HCT116 (cell line): Measurements from ENCODE around the gene THADA. TPM values are rescaled to one million over a fixed set of nuclear protein-coding genes. Genes with fewer than 3 reads are reported as not detected.

Experiments used
- ATAC-seq: fragments of 200-7000 bp; cut with Tn5 transposase; 2 replicates; pipeline ENCODE4 v1.9.1; 2020; ENCODE audit warnings: mild to moderate bottlenecking, moderate library complexity
- BruUV-seq: library from RNA; stranded (reverse); fragments of 400-500 nt; replicated peaks from 2 replicates; lab custom pipeline; 2021; lab: Mats Ljungman, UMichigan
- CTCF ChIA-PET: fragments of 300-600 bp; sonication (Branson Sonifier 250); formaldehyde crosslinking; loops from one replicate; lab custom pipeline; 2021; ENCODE audit warnings: antibody characterized with exemption; lab: Charles Lee
- POLR2A ChIA-PET: fragments of 300-600, 350-600 bp; sonication (Branson Sonifier 250); formaldehyde crosslinking; loops from one replicate; lab custom pipeline; 2021; ENCODE audit warnings: antibody characterized with exemption; lab: Charles Lee
- RAD21 ChIA-PET, 2 experiments: fragments of 300-600 bp; sonication (Branson Sonifier 250); formaldehyde crosslinking; loops; one replicate each; lab custom pipeline; 2023; ENCODE audit warnings: low total read pairs in 2 of 2; ENCODE audit not compliant: uncharacterized antibody in 2 of 2, unreplicated experiment in 2 of 2, low non-redundant PET in 1 of 2; lab: Charles Lee
- DNase-seq: peaks from one replicate; pipeline ENCODE4 v3.0.0-alpha.2; 2010; ENCODE audit warnings: low read depth, low spot score
- H2AFZ ChIP-seq: fragments of 200-600 bp; shearing (Covaris generic), sonication (generic); 2 replicates; pipeline ENCODE4 v1.6.1; 2017; ENCODE audit warnings: low read depth, mixed run types, mixed read lengths, antibody characterized with exemption, low read length; ENCODE audit not compliant: poor library complexity, severe bottlenecking
- H3K27ac ChIP-seq: 2 replicates; pipeline ENCODE4 v1.5.1; 2012; ENCODE audit warnings: low read depth, low read length
- H3K27me3 ChIP-seq: fragments of 200-600 bp; sonication (generic); 2 replicates; pipeline ENCODE4 v1.6.1; 2016; ENCODE audit warnings: mixed run types, low read length, mixed read lengths; ENCODE audit not compliant: insufficient read depth
- H3K36me3 ChIP-seq, 2 experiments: fragments of 200-500 bp in 1 of 2; fragments of 200-600 bp in 1 of 2; sonication (Bioruptor generic) in 1 of 2; sonication (generic) in 1 of 2; 2 replicates each; pipeline versions ENCODE4 v1.5.1 to v1.6.1; 2014 to 2016; ENCODE audit warnings: low read length in 2 of 2, inconsistent platforms in 1 of 2, mixed read lengths in 1 of 2, mixed run types in 1 of 2; ENCODE audit not compliant: insufficient read depth in 2 of 2, control insufficient read depth in 1 of 2
- H3K4me1 ChIP-seq, 2 experiments: fragments of 200-600 bp in 1 of 2; sonication (generic) in 1 of 2; 2 replicates each; pipeline versions ENCODE4 v1.5.1 to v1.6.1; 2012 to 2017; ENCODE audit warnings: low read length in 2 of 2, inconsistent platforms in 1 of 2, mild to moderate bottlenecking in 1 of 2, mixed read lengths in 1 of 2, mixed run types in 1 of 2, moderate library complexity in 1 of 2; ENCODE audit not compliant: insufficient read depth in 2 of 2, control insufficient read depth in 1 of 2
- H3K4me2 ChIP-seq: fragments of 200-600 bp; sonication (generic); 2 replicates; pipeline ENCODE4 v1.6.1; 2017; ENCODE audit warnings: mixed run types, low read length, mixed read lengths
- H3K4me3 ChIP-seq, 2 experiments: fragments of 200-600 bp in 1 of 2; sonication (generic) in 1 of 2; replicated peaks in 1 of 2; 2 replicates each; pipeline ENCODE4 v1.5.1; 2011 to 2016; ENCODE audit warnings: low read length in 2 of 2, control low read depth in 1 of 2, low read depth in 1 of 2, mild to moderate bottlenecking in 1 of 2, mixed read lengths in 1 of 2, mixed run types in 1 of 2
- H3K79me2 ChIP-seq: fragments of 200-600 bp; sonication (generic); 2 replicates; pipeline ENCODE4 v1.6.1; 2017; ENCODE audit warnings: mild to moderate bottlenecking, mixed run types, low read length, moderate library complexity, mixed read lengths; ENCODE audit not compliant: insufficient read depth
- H3K9ac ChIP-seq: fragments of 200-600 bp; sonication (generic); 2 replicates; pipeline ENCODE4 v1.6.1; 2016; ENCODE audit warnings: low read length, mixed read lengths
- H3K9me2 ChIP-seq: fragments of 200-600 bp; sonication (generic), shearing (Covaris generic); 2 replicates; pipeline ENCODE4 v1.6.1; 2017; ENCODE audit warnings: mixed run types, mild to moderate bottlenecking, moderate library complexity; ENCODE audit not compliant: insufficient read depth
- H3K9me3 ChIP-seq, 2 experiments: fragments of 200-500 bp in 1 of 2; fragments of 200-600 bp in 1 of 2; sonication (Bioruptor generic) in 1 of 2; sonication (generic) in 1 of 2; 2 replicates each; pipeline ENCODE4 v1.6.1; 2014 to 2017; ENCODE audit warnings: low read length in 2 of 2, mixed read lengths in 2 of 2, inconsistent platforms in 1 of 2, low read depth in 1 of 2, mild to moderate bottlenecking in 1 of 2, mixed run types in 1 of 2, moderate library complexity in 1 of 2; ENCODE audit not compliant: control insufficient read depth in 1 of 2, insufficient read depth in 1 of 2
- H4K20me1 ChIP-seq: fragments of 200-600 bp; sonication (generic), shearing (Covaris generic); 2 replicates; pipeline ENCODE4 v1.6.1; 2017; ENCODE audit warnings: mixed run types, mild to moderate bottlenecking, moderate library complexity; ENCODE audit not compliant: insufficient read depth
- ATF3 ChIP-seq: IDR thresholded peaks from 2 replicates; pipeline ENCODE4 v1.6.1; 2012
- FOSL1 ChIP-seq: IDR thresholded peaks from 2 replicates; pipeline ENCODE4 v1.6.1; 2012; ENCODE audit warnings: low read depth
- POLR2AphosphoS5 ChIP-seq: IDR thresholded peaks from 2 replicates; pipeline ENCODE4 v1.6.1; 2011; ENCODE audit warnings: mild to moderate bottlenecking, low read depth, low read length, moderate library complexity
- RAD21 ChIP-seq: IDR thresholded peaks from 2 replicates; pipeline ENCODE4 v1.6.1; 2012; ENCODE audit warnings: low read depth, mild to moderate bottlenecking
- REST ChIP-seq: IDR thresholded peaks from 2 replicates; pipeline ENCODE4 v1.6.1; 2012; ENCODE audit warnings: low read depth
- SP1 ChIP-seq: IDR thresholded peaks from 2 replicates; pipeline ENCODE4 v1.6.1; 2012; ENCODE audit warnings: low read depth
- YY1 ChIP-seq: IDR thresholded peaks from 2 replicates; pipeline ENCODE4 v1.6.1; 2011; ENCODE audit warnings: low read length, low read depth, moderate library complexity, mild to moderate bottlenecking; ENCODE audit not compliant: insufficient replicate concordance; ENCODE audit errors: extremely low read depth
- intact Hi-C: fragments of 100-400 bp; cut with micrococcal nuclease; formaldehyde crosslinking; loops from 2 replicates; pipeline ENCODE4 v1.10.0; 2022
- total RNA-seq: library from RNA; stranded (reverse); gene quantifications from one replicate; pipeline ENCODE4 v1.2.1, GENCODE V29; 2021; ENCODE audit not compliant: unreplicated experiment
- TF ChIP-seq, protein P1 (sequence below): IDR thresholded peaks from 2 replicates; pipeline ENCODE4 v1.6.1; 2012

THADA gene
- total RNA-seq, 1 experiment from 2014 or later, result 30.7 TPM

GRCh38 chr2:43341959-43342757 lies 253.7 kb downstream of the THADA start (continued):
- TF ChIP-seq RAD21 (no peak), POLR2AphosphoS5 (no peak), YY1 (no peak)

GRCh38 chr2:43340945-43341356 lies 254.9 kb downstream of the THADA start:
- Histone ChIP-seq H3K9me2 (no peaks in the 10 kb centered on the region), H3K36me3 (no peaks in the 10 kb centered on the region), H3K9me3 (no peaks in the 10 kb centered on the region), H3K27ac (peak overlapping the region; percentile 33; the same call in 1 of the 2 replicates), H2AFZ (no peak overlapping the region), H3K4me1 (peaks cover 13 to 18% of the 10 kb centered on the region in 2 experiments), H3K4me3 (no peak overlapping the region), H4K20me1 (no peaks in the 10 kb centered on the region), H3K9ac (no peak overlapping the region), H3K27me3 (no peaks in the 10 kb centered on the region), H3K79me2 (no peaks in the 10 kb centered on the region), H3K4me2 (peak overlapping the region; percentile 17; the same call in 1 of the 2 replicates)
- peak; percentile 25; the same call in 1 of the 2 replicates for ATAC-seq
- TF ChIP-seq, protein P1, sequence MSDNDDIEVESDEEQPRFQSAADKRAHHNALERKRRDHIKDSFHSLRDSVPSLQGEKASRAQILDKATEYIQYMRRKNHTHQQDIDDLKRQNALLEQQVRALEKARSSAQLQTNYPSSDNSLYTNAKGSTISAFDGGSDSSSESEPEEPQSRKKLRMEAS, result no peak
- TF ChIP-seq SP1, result 0 out of 2 replicates have a peak, but pooled peaks have one; percentile 9
- no peak for TF ChIP-seq FOSL1
- no peak for TF ChIP-seq REST
- no peak for TF ChIP-seq ATF3
- POLR2A ChIA-PET, result no interaction called here
- no TSS peak for BruUV-seq
- RAD21 ChIA-PET, result no interaction called here
- no peak for DNase-seq
- intact Hi-C loops, result no loop called here
- CTCF ChIA-PET, result no interaction called here
